RWPE1 (cell line): ENCODE data around the gene C22orf23.

Experiments used
- CTCF ChIA-PET: fragments of 350-600 bp; sonication (Branson Sonifier 250); formaldehyde crosslinking; extraction: SDS; loops from one replicate; lab custom pipeline; 2021; lab: Yijun Ruan, JAX
- POLR2A ChIA-PET: fragments of 400-600 bp; formaldehyde crosslinking; extraction: SDS; loops from one replicate; lab custom pipeline; 2020; ENCODE audit warnings: antibody characterized with exemption; ENCODE audit not compliant: low non-redundant PET; lab: Yijun Ruan, JAX
- DNase-seq: peaks from one replicate; pipeline ENCODE4 v3.0.0; 2012; ENCODE audit warnings: low spot score
- H3K27ac ChIP-seq: fragments of 450-650 bp; 2 replicates; pipeline ENCODE4 v1.5.1; 2017
- CTCF ChIP-seq: fragments of 450-650 bp; conservative IDR thresholded peaks from 2 replicates; pipeline ENCODE4 v1.5.1; 2017; ENCODE audit warnings: low read depth, mild to moderate bottlenecking

C22orf23 gene

GRCh38 chr22:37968452-37969251, 15.3 kb upstream of the C22orf23 start:
- TF ChIP-seq CTCF, result no peak
- ChIA-PET CTCF (interaction anchor here (0.5 to 0.6 kb wide), 2 partner anchors 81 to 152 kb away, joined by 3 read pairs; no protein-coding TSS in a partner anchor), POLR2A (no interaction called here)
- no peak overlapping the region; the same call in 1 of the 2 replicates for H3K27ac ChIP-seq
- no peak for DNase-seq

GRCh38 chr22:37967637-37968451, 14.4 kb upstream of the C22orf23 start:
- POLR2A ChIA-PET, result no interaction called here
- CTCF ChIA-PET, result interaction anchor here (0.6 kb wide), 1 partner anchor 151 kb away, joined by 3 read pairs; no protein-coding TSS in a partner anchor
- TF ChIP-seq CTCF, result no peak
- DNase-seq, result no peak
- H3K27ac ChIP-seq, result no peak overlapping the region; the same call in 1 of the 2 replicates

- ChIA-PET POLR2A (no interaction called here), CTCF (no interaction called here)
- no peak overlapping the region for H3K27ac ChIP-seq
- no peak for TF ChIP-seq CTCF
- DNase-seq, result no peak
Measured at GRCh38 chr22:37967147-37967546, 13.7 kb upstream of the C22orf23 start.

- no peak for DNase-seq
- no peak for TF ChIP-seq CTCF
- no peak overlapping the region for H3K27ac ChIP-seq
- POLR2A ChIA-PET, result no interaction called here
- CTCF ChIA-PET, result interaction anchor here (2.5 kb wide), 1 partner anchor 148 kb away, joined by 14 read pairs; no protein-coding TSS in a partner anchor
Measured at GRCh38 chr22:37965940-37966664, 12.7 kb upstream of the C22orf23 start.

- CTCF ChIA-PET, result no interaction called here
- TF ChIP-seq CTCF, result no peak
- DNase-seq, result no peak
- no peak overlapping the region for H3K27ac ChIP-seq
- POLR2A ChIA-PET, result no interaction called here
Measured at GRCh38 chr22:37961062-37961461, 7.7 kb upstream of the C22orf23 start.
